ENCODE measurements around the gene FRAT2. TPM values are rescaled to one million over a fixed set of nuclear protein-coding genes. Genes with fewer than 3 reads are reported as not detected.
A peak's percentile ranks its signal among the peaks of the same experiment; 100 is the strongest.

FRAT2 gene
- total and polyA plus RNA-seq, 2 of the 13 experiments (the other 11 are each of a cell fraction or from before 2014, with no cell fraction given) = 7.2 to 14.1 TPM

DNA sequence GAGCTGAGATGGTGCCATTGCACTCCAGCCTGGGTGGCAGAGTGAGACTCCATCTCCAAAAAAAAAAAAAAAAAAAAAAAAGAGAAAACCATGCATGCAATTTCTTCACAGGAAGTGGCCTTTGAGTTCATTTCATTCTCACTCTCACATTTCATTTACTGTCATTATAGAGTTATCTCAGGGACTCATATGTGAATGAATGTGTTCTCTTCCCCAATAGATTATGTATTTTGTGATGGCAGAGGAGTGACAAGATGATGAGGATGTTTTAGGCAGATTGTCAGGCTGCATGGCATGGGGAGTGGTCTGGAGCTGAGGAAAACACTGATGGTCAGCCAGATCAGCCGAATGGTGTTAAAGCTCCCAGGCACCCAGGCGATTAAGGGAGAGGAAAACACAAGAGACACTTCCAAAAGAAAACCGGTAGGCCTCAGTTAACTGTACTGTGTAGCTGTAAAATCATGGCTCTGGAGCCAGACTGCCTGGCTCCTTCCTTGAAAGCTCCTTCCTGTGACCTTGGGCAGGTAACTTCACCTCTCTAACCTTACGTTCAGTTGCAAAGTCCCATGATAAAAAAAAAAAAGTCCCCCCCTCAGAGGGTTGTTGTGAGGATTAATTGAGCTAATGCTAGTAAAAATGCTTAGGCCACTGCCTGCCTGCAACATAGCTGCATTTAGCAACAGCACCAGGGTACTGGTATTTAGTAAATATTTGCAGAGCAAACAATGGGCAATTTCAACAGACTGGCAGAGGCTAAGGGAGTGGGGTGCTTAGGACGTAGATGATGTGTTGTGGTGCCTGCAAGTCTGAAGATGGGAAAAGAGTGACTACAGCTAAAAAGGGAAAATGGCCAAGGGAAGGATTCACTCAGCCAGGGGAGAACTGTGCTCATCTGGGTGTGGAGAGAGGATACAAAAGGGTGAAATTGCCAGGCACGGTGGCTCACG is 6.9 kb downstream of the FRAT2 start (continued):
- TF ChIP-seq, protein P1, sequence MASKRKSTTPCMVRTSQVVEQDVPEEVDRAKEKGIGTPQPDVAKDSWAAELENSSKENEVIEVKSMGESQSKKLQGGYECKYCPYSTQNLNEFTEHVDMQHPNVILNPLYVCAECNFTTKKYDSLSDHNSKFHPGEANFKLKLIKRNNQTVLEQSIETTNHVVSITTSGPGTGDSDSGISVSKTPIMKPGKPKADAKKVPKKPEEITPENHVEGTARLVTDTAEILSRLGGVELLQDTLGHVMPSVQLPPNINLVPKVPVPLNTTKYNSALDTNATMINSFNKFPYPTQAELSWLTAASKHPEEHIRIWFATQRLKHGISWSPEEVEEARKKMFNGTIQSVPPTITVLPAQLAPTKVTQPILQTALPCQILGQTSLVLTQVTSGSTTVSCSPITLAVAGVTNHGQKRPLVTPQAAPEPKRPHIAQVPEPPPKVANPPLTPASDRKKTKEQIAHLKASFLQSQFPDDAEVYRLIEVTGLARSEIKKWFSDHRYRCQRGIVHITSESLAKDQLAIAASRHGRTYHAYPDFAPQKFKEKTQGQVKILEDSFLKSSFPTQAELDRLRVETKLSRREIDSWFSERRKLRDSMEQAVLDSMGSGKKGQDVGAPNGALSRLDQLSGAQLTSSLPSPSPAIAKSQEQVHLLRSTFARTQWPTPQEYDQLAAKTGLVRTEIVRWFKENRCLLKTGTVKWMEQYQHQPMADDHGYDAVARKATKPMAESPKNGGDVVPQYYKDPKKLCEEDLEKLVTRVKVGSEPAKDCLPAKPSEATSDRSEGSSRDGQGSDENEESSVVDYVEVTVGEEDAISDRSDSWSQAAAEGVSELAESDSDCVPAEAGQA (IDR thresholded peaks at IDR 0.05; ENCODE audit: low read depth) = no peak
- TF ChIP-seq, protein P1 (CRISPR knock-in tag; IDR thresholded peaks at IDR 0.05; ENCODE audit: borderline replicate concordance) = no peak; the same call in 1 of the 2 replicates
- TF ChIP-seq, protein P2, sequence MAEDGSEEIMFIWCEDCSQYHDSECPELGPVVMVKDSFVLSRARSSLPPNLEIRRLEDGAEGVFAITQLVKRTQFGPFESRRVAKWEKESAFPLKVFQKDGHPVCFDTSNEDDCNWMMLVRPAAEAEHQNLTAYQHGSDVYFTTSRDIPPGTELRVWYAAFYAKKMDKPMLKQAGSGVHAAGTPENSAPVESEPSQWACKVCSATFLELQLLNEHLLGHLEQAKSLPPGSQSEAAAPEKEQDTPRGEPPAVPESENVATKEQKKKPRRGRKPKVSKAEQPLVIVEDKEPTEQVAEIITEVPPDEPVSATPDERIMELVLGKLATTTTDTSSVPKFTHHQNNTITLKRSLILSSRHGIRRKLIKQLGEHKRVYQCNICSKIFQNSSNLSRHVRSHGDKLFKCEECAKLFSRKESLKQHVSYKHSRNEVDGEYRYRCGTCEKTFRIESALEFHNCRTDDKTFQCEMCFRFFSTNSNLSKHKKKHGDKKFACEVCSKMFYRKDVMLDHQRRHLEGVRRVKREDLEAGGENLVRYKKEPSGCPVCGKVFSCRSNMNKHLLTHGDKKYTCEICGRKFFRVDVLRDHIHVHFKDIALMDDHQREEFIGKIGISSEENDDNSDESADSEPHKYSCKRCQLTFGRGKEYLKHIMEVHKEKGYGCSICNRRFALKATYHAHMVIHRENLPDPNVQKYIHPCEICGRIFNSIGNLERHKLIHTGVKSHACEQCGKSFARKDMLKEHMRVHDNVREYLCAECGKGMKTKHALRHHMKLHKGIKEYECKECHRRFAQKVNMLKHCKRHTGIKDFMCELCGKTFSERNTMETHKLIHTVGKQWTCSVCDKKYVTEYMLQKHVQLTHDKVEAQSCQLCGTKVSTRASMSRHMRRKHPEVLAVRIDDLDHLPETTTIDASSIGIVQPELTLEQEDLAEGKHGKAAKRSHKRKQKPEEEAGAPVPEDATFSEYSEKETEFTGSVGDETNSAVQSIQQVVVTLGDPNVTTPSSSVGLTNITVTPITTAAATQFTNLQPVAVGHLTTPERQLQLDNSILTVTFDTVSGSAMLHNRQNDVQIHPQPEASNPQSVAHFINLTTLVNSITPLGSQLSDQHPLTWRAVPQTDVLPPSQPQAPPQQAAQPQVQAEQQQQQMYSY (CRISPR knock-in tag; IDR thresholded peaks at IDR 0.05) = peak; percentile 54; the same call in 1 of the 2 replicates
- TF ChIP-seq ZBTB20 (CRISPR knock-in tag; IDR thresholded peaks at IDR 0.05; ENCODE audit: borderline replicate concordance, low read depth) (peak; percentile 81), SMYD3 (CRISPR knock-in tag; IDR thresholded peaks at IDR 0.05) (no peak), ZBTB3 (CRISPR knock-in tag; IDR thresholded peaks at IDR 0.05; ENCODE audit: borderline replicate concordance, low read depth) (no peak), ZNF230 (CRISPR knock-in tag; IDR thresholded peaks at IDR 0.05) (peak; percentile 58; the same call in 1 of the 2 replicates), SRSF4 (IDR thresholded peaks at IDR 0.05; ENCODE audit: low read depth, low read length, poor library complexity, severe bottlenecking) (no peak), PHB2 (IDR thresholded peaks at IDR 0.05; ENCODE audit: partially characterized antibody) (no peak), TCF12 (IDR thresholded peaks at IDR 0.05) (no peak), TCF12 (CRISPR knock-in tag; IDR thresholded peaks at IDR 0.05) (no peak), KLF9 (CRISPR knock-in tag; IDR thresholded peaks at IDR 0.05; ENCODE audit: low read depth) (no peak), SP4 (CRISPR knock-in tag; IDR thresholded peaks at IDR 0.05) (no peak), KAT8 (CRISPR knock-in tag; IDR thresholded peaks at IDR 0.05) (peak; percentile 60; the same call in 1 of the 2 replicates)
- TF ChIP-seq, protein P3, sequence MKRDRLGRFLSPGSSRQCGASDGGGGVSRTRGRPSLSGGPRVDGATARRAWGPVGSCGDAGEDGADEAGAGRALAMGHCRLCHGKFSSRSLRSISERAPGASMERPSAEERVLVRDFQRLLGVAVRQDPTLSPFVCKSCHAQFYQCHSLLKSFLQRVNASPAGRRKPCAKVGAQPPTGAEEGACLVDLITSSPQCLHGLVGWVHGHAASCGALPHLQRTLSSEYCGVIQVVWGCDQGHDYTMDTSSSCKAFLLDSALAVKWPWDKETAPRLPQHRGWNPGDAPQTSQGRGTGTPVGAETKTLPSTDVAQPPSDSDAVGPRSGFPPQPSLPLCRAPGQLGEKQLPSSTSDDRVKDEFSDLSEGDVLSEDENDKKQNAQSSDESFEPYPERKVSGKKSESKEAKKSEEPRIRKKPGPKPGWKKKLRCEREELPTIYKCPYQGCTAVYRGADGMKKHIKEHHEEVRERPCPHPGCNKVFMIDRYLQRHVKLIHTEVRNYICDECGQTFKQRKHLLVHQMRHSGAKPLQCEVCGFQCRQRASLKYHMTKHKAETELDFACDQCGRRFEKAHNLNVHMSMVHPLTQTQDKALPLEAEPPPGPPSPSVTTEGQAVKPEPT (CRISPR knock-in tag; IDR thresholded peaks at IDR 0.05; ENCODE audit: low read depth) = no peak
- TF ChIP-seq, protein P4, sequence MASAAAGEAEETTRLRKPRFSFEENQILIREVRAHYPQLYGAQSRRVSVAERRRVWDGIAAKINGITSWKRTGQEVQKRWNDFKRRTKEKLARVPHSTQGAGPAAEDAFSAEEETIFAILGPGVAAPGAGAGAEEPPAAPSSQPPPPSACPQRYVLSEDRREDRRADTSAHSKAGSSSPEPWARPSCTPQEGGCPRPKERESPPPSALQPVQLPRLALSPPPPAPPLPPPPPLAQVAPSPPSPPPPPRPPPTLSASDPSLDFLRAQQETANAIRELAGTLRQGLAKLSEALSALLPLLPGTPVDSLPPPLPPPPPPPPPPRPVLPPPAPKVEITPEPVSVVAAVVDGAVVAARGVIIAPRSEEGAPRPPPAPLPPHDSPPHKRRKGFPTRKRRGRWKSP (CRISPR knock-in tag; IDR thresholded peaks at IDR 0.05) = peak; percentile 78
